Caco-2 (cell line): Measurements from ENCODE around the gene BHMT. TPM values are rescaled to one million over a fixed set of nuclear protein-coding genes. Genes with fewer than 3 reads are reported as not detected.

Source experiments
- BruUV-seq: library from RNA; stranded (reverse); fragments of 400-500 nt; replicated peaks from 2 replicates; lab custom pipeline; 2021; lab: Mats Ljungman, UMichigan
- CTCF ChIA-PET: fragments of 300-600 bp; sonication (Branson Sonifier 250); formaldehyde crosslinking; loops from one replicate; lab custom pipeline; 2022; ENCODE audit warnings: antibody characterized with exemption; lab: Charles Lee
- POLR2A ChIA-PET: fragments of 300-600 bp; sonication (Branson Sonifier 250); formaldehyde crosslinking; loops from one replicate; lab custom pipeline; 2022; ENCODE audit warnings: antibody characterized with exemption; lab: Charles Lee
- DNase-seq, 2 experiments: peaks; one replicate each; pipeline versions ENCODE4 v3.0.0 to v3.0.0-alpha.2; 2020 to 2022
- H3K27me3 ChIP-seq: replicated peaks from 2 replicates; pipeline ENCODE4 v1.6.0; 2011; ENCODE audit warnings: low read length; ENCODE audit not compliant: control insufficient read depth, insufficient read depth
- H3K36me3 ChIP-seq: 2 replicates; pipeline ENCODE4 v1.5.1; 2011; ENCODE audit warnings: low read length; ENCODE audit not compliant: control insufficient read depth, insufficient read depth
- H3K4me1 ChIP-seq: fragments of 250-450 bp; sonication (Bioruptor Pico); 2 replicates; pipeline ENCODE4 v1.5.1; 2020; ENCODE audit warnings: mild to moderate bottlenecking
- H3K4me3 ChIP-seq: 2 replicates; pipeline ENCODE4 v1.5.1; 2011; ENCODE audit warnings: low read depth, mild to moderate bottlenecking, control low read depth, low read length
- H3K9me3 ChIP-seq: fragments of 250-450 bp; sonication (Bioruptor Pico); 2 replicates; pipeline ENCODE4 v1.5.1; 2020; ENCODE audit warnings: mild to moderate bottlenecking, moderate library complexity
- H3K27ac Mint-ChIP-seq: one replicate; pipeline ENCODE4 v1.8.0; 2022; ENCODE audit warnings: mixed read lengths; ENCODE audit not compliant: unreplicated experiment
- H3K27me3 Mint-ChIP-seq: one replicate; pipeline ENCODE4 v1.8.0; 2022; ENCODE audit warnings: mixed read lengths; ENCODE audit not compliant: insufficient read depth, unreplicated experiment
- H3K36me3 Mint-ChIP-seq: one replicate; pipeline ENCODE4 v1.8.0; 2022; ENCODE audit warnings: mild to moderate bottlenecking, mixed read lengths; ENCODE audit not compliant: insufficient read depth, unreplicated experiment
- H3K4me1 Mint-ChIP-seq: one replicate; pipeline ENCODE4 v1.8.0; 2022; ENCODE audit warnings: low read depth, mixed read lengths; ENCODE audit not compliant: unreplicated experiment
- H3K4me3 Mint-ChIP-seq: one replicate; pipeline ENCODE4 v1.8.0; 2022; ENCODE audit warnings: mild to moderate bottlenecking, moderate library complexity, mixed read lengths; ENCODE audit not compliant: unreplicated experiment
- H3K9me3 Mint-ChIP-seq: one replicate; pipeline ENCODE4 v1.8.0; 2022; ENCODE audit warnings: mixed read lengths; ENCODE audit not compliant: unreplicated experiment
- intact Hi-C: fragments of 100-400 bp; cut with micrococcal nuclease; formaldehyde crosslinking; loops from one replicate; pipeline ENCODE4 v1.10.0; 2022; ENCODE audit not compliant: unreplicated experiment
- total RNA-seq: library from RNA; stranded (reverse); gene quantifications from 2 replicates; pipeline ENCODE4 v1.2.3, GENCODE V29; 2022
- TF ChIP-seq, protein P1 (sequence below), 2 experiments: fragments of 200-600 bp in 1 of 2; IDR thresholded peaks; 1 replicate in 1 of 2; 2 replicates in 1 of 2; pipeline versions ENCODE4 v1.5.1 to v1.8.0; 2011 to 2022; ENCODE audit warnings: antibody characterized with exemption in 1 of 2, control low read depth in 1 of 2, inconsistent platforms in 1 of 2, low read depth in 1 of 2, low read length in 1 of 2, mild to moderate bottlenecking in 1 of 2, moderate library complexity in 1 of 2; ENCODE audit not compliant: insufficient read depth in 1 of 2, severe bottlenecking in 1 of 2, unreplicated experiment in 1 of 2

The BHMT gene
- total RNA-seq, 1 experiment from 2014 or later, result not detected

DNA sequence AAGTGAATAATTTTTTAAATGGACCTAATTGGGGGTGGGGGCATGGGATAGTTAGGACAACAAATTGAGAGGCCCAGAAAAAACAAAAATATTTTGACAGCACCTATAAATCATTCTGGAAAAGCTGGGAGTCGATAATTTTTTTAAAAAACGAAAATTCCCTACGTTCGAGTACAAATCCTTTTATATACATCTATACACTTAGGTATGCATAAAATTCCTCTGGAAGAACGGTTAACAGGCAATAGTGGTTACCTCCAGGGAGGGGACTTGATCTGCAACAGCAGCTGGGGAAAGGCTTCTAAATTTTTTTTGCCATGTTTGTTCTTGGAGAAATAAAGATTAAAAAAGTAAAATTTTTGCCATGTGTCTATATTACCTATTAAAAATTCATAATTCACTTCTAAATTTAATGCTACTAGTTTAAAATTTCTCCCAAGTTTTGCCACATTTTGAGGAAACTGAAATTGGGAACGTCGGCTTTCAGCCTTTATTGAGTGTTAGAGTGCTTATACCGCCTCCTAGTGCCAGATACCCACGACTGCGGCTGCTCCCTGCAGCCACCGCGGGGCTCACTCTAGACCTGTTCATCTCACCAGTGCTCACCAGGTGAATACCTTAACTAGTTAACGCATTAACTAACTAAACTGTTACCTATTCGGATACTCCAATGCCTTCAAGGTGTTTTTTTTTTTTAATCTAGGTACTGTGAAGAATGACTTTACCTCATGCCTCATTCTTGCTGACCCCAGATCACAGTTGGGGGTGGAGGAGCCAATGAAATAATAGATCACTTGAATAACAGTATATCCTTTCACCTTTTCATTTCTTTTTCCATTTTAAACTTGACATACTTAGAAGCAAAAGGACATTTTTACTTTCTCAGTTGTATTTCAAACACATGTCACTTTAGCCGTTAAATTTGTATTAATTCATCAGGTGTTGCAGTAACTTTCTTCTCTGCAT lies 1.8 kb upstream of the BHMT start:
- H3K27me3 ChIP-seq, result peaks cover 3% of the 10 kb centered on the region; the same call in 1 of the 2 replicates
- peak in 1 of 2 experiments; percentile 26 for DNase-seq
- H3K9me3 ChIP-seq, result no peaks in the 10 kb centered on the region; the same call in 1 of the 2 replicates
- Mint-ChIP-seq H3K4me1 (no peaks in the 10 kb centered on the region), H3K27ac (no peak overlapping the region), H3K9me3 (no peaks in the 10 kb centered on the region), H3K36me3 (no peaks in the 10 kb centered on the region), H3K4me3 (no peak overlapping the region), H3K27me3 (peaks cover 9% of the 10 kb centered on the region)
- H3K4me3 ChIP-seq, result no peak overlapping the region
- intact Hi-C loops, result no loop called here
- ChIA-PET CTCF (no interaction called here), POLR2A (no interaction called here)
- BruUV-seq, result no TSS peak
- TF ChIP-seq, protein P1, sequence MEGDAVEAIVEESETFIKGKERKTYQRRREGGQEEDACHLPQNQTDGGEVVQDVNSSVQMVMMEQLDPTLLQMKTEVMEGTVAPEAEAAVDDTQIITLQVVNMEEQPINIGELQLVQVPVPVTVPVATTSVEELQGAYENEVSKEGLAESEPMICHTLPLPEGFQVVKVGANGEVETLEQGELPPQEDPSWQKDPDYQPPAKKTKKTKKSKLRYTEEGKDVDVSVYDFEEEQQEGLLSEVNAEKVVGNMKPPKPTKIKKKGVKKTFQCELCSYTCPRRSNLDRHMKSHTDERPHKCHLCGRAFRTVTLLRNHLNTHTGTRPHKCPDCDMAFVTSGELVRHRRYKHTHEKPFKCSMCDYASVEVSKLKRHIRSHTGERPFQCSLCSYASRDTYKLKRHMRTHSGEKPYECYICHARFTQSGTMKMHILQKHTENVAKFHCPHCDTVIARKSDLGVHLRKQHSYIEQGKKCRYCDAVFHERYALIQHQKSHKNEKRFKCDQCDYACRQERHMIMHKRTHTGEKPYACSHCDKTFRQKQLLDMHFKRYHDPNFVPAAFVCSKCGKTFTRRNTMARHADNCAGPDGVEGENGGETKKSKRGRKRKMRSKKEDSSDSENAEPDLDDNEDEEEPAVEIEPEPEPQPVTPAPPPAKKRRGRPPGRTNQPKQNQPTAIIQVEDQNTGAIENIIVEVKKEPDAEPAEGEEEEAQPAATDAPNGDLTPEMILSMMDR (IDR thresholded peaks at IDR 0.05; ENCODE audit: insufficient read depth in 1 of 2, low read depth in 1 of 2, low read length in 1 of 2, severe bottlenecking in 1 of 2, unreplicated experiment in 1 of 2), result peak; percentile 31 to 36
- H3K36me3 ChIP-seq, result no peaks in the 10 kb centered on the region
- H3K4me1 ChIP-seq, result no peaks in the 10 kb centered on the region

DNA sequence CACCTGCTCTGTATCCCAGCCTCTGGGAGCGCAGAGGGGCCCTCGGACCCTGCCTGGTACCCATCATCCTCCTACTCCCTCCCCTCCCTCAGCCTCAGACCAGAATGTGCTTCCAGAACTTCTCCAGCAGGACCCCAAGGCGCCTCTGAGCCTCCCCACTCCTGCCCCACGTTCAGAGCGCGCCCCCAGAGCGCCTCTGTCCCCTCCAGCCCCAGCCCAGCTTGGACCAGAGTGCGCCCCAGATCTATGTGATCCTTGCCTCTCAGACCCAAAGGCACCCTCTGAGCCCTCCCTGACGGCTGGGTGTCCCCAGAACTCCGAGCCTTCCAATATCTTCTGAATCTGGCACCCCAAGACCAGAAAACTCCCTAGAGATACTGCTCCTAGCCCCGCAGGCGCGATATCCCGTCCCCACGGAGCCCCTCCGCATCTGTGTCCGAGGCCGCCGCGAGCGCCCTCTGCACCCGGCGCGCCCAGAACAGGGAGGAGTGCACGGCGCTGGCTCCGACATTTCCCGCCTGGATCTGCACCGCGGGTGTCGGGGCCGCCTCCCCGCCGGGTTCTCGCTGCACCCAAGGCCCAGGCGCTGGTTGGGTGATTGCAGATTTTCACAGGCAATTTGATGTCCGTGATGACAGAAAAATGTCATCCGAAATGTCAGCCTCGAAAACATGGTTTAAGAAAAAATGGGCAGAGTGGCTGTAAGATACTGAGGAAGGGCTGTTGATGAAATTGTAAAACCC lies 522 bp downstream of the BHMT start:
- Histone ChIP-seq H3K36me3 (no peaks in the 10 kb centered on the region), H3K4me1 (no peaks in the 10 kb centered on the region), H3K9me3 (no peaks in the 10 kb centered on the region; the same call in 1 of the 2 replicates), H3K27me3 (peaks cover 3% of the 10 kb centered on the region; the same call in 1 of the 2 replicates), H3K4me3 (no peak overlapping the region)
- Mint-ChIP-seq H3K4me1 (no peaks in the 10 kb centered on the region), H3K36me3 (no peaks in the 10 kb centered on the region), H3K9me3 (no peaks in the 10 kb centered on the region), H3K27ac (no peak overlapping the region), H3K4me3 (peak overlapping the region; percentile 6), H3K27me3 (peaks cover 9% of the 10 kb centered on the region)
- DNase-seq, result no peak
- ChIA-PET POLR2A (no interaction called here), CTCF (interaction anchor here (0.6 kb wide), 1 partner anchor 128 kb away, joined by 3 read pairs; no protein-coding TSS in a partner anchor)
- intact Hi-C loops, result no loop called here
- BruUV-seq, result no TSS peak
- TF ChIP-seq, protein P1 (IDR thresholded peaks at IDR 0.05; ENCODE audit: insufficient read depth in 1 of 2, low read depth in 1 of 2, low read length in 1 of 2, severe bottlenecking in 1 of 2, unreplicated experiment in 1 of 2), result no peak

DNA sequence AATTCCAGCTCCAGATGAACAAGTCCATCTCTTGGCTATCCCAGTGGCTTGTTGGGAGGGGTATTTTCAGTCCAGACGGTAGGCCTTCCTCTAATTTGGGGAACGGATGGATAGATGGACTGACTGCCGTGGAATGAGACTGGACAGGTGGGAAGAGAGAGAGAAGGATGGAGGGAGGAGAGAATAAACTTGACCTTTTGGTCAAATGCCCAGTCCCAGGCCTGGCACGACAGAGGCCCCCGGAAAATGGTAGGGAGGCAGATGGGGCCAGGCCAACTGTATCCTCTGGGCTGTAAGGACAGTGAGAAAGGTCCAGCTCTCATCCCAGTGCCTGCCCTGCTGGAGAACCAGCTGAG lies 1.1 kb downstream of the BHMT start:
- POLR2A ChIA-PET, result no interaction called here
- BruUV-seq, result no TSS peak

More for the DNA sequence above, 1.1 kb downstream of the BHMT start:
- intact Hi-C loops, result no loop called here
- Mint-ChIP-seq H3K4me3 (no peak overlapping the region), H3K9me3 (no peaks in the 10 kb centered on the region), H3K4me1 (no peaks in the 10 kb centered on the region), H3K27ac (no peak overlapping the region), H3K36me3 (no peaks in the 10 kb centered on the region), H3K27me3 (peaks cover 9% of the 10 kb centered on the region)
- Histone ChIP-seq H3K4me1 (no peaks in the 10 kb centered on the region), H3K9me3 (no peaks in the 10 kb centered on the region; the same call in 1 of the 2 replicates), H3K4me3 (no peak overlapping the region), H3K36me3 (no peaks in the 10 kb centered on the region), H3K27me3 (peaks cover 3% of the 10 kb centered on the region; the same call in 1 of the 2 replicates)
- no peak for DNase-seq
- TF ChIP-seq, protein P1 (IDR thresholded peaks at IDR 0.05; ENCODE audit: insufficient read depth in 1 of 2, low read depth in 1 of 2, low read length in 1 of 2, severe bottlenecking in 1 of 2, unreplicated experiment in 1 of 2), result no peak
- CTCF ChIA-PET, result interaction anchor here (0.6 kb wide), 1 partner anchor 128 kb away, joined by 3 read pairs; no protein-coding TSS in a partner anchor
